ENCODE measurements around the gene DELE1. TPM values are rescaled to one million over a fixed set of nuclear protein-coding genes. Genes with fewer than 3 reads are reported as not detected.
A peak's percentile ranks its signal among the peaks of the same experiment; 100 is the strongest.

The DELE1 gene
- total RNA-seq, 1 experiment from 2014 or later, result 35.1 TPM

DNA sequence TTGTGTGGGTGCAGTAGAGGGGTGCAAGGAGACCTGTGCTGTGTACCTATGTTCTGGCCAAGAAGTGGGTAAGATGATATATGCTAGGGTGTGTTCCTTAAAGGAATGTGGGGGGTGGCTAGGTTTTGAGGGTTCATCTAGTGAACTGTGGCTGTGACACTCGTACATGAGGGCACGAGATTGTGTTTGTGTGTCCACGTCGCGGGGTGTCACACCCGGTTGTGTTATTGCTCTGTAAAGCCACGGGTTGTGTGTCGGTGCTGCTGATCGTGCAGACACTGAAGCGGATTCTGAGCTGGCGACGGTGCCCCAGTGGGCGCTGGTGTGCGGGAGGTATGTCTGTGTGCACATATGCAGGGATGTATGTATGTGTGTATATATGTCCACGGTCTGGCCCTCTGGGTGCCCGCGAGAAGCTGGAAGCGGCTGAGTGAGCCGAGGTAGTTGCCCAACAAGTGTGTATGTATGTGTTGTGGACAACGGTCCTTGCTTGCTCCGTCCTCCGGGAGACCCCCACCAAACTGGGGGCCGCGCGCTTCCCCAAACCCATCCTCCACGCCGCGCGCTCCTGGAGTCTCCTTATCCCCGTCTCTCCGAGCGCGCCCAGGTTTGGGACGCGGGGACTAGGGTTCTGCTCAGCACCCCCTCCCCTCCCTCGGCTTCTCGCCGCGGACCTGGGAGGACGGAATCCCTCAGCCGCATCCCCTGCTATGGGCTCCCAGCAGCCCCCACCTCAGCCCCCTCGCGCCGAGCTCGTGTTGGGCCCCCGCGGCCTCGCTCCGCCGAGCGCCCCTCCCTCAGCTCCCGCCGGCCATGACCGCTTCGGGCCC, 46.1 kb upstream of the DELE1 start:
- H3K9me3 ChIP-seq (ENCODE audit: low read depth, low read length, poor library complexity, severe bottlenecking), result no peaks in the 10 kb centered on the region
- POLR2A ChIA-PET (ENCODE audit: low non-redundant PET), result no interaction called here
- DNase-seq (ENCODE audit: low spot score), result peak; percentile 44
- intact Hi-C loops (cut with micrococcal nuclease; ENCODE audit: unreplicated experiment), result loop anchor here (5.0 kb wide), 1 partner anchor 285 kb away; no protein-coding TSS in a partner anchor
- peak overlapping the region; percentile 53 for H3K4me3 ChIP-seq (ENCODE audit: low read depth, low read length, poor library complexity, severe bottlenecking)
- no peaks in the 10 kb centered on the region for H3K36me3 ChIP-seq (ENCODE audit: insufficient read depth, low read length, poor library complexity, severe bottlenecking)
- H3K27me3 ChIP-seq (replicated peaks; ENCODE audit: insufficient read depth, low read depth, low read length, poor library complexity), result peaks cover 68% of the 10 kb centered on the region
- no TSS peak for BruUV-seq (replicated peaks)
- CTCF ChIA-PET, result interaction anchor here (0.6 to 3.7 kb wide), 6 partner anchors 92 to 525 kb away, joined by 4 to 42 read pairs (median 12); partner anchors contain the start of gene RNF14
- TF ChIP-seq, protein P1, sequence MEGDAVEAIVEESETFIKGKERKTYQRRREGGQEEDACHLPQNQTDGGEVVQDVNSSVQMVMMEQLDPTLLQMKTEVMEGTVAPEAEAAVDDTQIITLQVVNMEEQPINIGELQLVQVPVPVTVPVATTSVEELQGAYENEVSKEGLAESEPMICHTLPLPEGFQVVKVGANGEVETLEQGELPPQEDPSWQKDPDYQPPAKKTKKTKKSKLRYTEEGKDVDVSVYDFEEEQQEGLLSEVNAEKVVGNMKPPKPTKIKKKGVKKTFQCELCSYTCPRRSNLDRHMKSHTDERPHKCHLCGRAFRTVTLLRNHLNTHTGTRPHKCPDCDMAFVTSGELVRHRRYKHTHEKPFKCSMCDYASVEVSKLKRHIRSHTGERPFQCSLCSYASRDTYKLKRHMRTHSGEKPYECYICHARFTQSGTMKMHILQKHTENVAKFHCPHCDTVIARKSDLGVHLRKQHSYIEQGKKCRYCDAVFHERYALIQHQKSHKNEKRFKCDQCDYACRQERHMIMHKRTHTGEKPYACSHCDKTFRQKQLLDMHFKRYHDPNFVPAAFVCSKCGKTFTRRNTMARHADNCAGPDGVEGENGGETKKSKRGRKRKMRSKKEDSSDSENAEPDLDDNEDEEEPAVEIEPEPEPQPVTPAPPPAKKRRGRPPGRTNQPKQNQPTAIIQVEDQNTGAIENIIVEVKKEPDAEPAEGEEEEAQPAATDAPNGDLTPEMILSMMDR (conservative IDR thresholded peaks at IDR 0.05; ENCODE audit: low read depth, low read length), result no peak
- peak; percentile 6 for TF ChIP-seq EZH2 (IDR thresholded peaks at IDR 0.05; ENCODE audit: borderline replicate concordance, low read depth, low read length, poor library complexity, severe bottlenecking)
- H3K27ac ChIP-seq (ENCODE audit: low read depth, low read length, poor library complexity, severe bottlenecking), result no peak overlapping the region
- H3K4me1 ChIP-seq (ENCODE audit: insufficient read depth, low read length, poor library complexity, severe bottlenecking), result peaks cover 24% of the 10 kb centered on the region

GRCh38 chr5:141878186-141878710, 45.4 kb upstream of the DELE1 start, which contains the start of gene PCDH1:
PCDH1 (minus strand) TSS chr5:141878410; CDS start chr5:141878262, 148 bp downstream.
- ChIA-PET POLR2A (ENCODE audit: low non-redundant PET) (no interaction called here), CTCF (interaction anchor here (0.6 to 3.7 kb wide), 19 partner anchors 46 to 1068 kb away, joined by 3 to 42 read pairs (median 4); partner anchors contain the start of gene RNF14)
- DNase-seq (ENCODE audit: low spot score), result peak; percentile 42
- H3K27ac ChIP-seq (ENCODE audit: low read depth, low read length, poor library complexity, severe bottlenecking), result no peak within 1 kb of the TSS
- no TSS peak for BruUV-seq (replicated peaks)
- peak within 1 kb of the TSS; percentile 53 for H3K4me3 ChIP-seq (ENCODE audit: low read depth, low read length, poor library complexity, severe bottlenecking)
- H3K27me3 ChIP-seq (replicated peaks; ENCODE audit: insufficient read depth, low read depth, low read length, poor library complexity), result peaks cover 75% of the 10 kb centered on the region
- TF ChIP-seq, protein P1 (conservative IDR thresholded peaks at IDR 0.05; ENCODE audit: low read depth, low read length), result no peak
- no peak for TF ChIP-seq EZH2 (IDR thresholded peaks at IDR 0.05; ENCODE audit: borderline replicate concordance, low read depth, low read length, poor library complexity, severe bottlenecking)
- H3K36me3 ChIP-seq (ENCODE audit: insufficient read depth, low read length, poor library complexity, severe bottlenecking), result no peaks in the 10 kb centered on the region
- peaks cover 27% of the 10 kb centered on the region for H3K4me1 ChIP-seq (ENCODE audit: insufficient read depth, low read length, poor library complexity, severe bottlenecking)
- H3K9me3 ChIP-seq (ENCODE audit: low read depth, low read length, poor library complexity, severe bottlenecking), result no peaks in the 10 kb centered on the region
- intact Hi-C loops (cut with micrococcal nuclease; ENCODE audit: unreplicated experiment), result loop anchor here (5.0 kb wide), 1 partner anchor 286 kb away; no protein-coding TSS in a partner anchor

DNA sequence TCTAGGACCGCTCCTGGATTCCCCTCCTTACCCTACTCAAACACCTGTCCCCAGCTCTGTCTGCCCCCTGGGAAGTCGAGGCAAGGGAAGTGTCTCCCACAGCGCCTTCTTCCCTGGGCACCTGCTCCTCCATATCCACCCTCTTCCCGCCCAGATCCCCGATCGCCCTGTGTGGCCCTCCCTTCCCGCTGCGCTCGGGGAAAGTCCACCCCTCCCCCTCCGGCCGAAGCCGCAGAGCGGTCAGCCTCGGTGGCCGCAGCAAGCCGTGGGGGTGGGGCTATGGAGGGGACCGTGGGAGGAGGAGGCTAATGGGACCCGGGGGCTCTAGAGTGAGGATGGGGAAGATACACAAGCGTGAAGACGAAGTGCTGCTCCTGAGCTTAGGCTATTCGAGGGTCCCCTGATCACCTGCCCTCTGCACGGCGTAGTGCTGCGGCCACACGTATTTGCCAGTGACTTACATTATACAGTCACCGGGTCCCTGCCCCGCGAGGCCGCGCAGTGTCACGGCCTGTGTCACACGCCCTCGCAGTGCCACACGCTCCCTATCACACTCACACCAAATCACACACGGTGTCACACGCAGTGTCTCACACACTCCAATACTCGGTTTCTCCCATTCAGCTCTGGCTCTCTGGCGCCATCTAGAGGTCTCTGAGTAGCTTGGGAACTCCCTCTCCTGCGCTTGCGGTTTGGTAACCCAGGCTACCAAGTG, 44.8 kb upstream of the DELE1 start:
- peaks cover 79% of the 10 kb centered on the region for H3K27me3 ChIP-seq (replicated peaks; ENCODE audit: insufficient read depth, low read depth, low read length, poor library complexity)
- TF ChIP-seq, protein P1 (conservative IDR thresholded peaks at IDR 0.05; ENCODE audit: low read depth, low read length), result peak; percentile 98
- no peak for TF ChIP-seq EZH2 (IDR thresholded peaks at IDR 0.05; ENCODE audit: borderline replicate concordance, low read depth, low read length, poor library complexity, severe bottlenecking)

More for the DNA sequence above, 44.8 kb upstream of the DELE1 start:
- DNase-seq (ENCODE audit: low spot score), result peak; percentile 95
- ChIA-PET POLR2A (ENCODE audit: low non-redundant PET) (interaction anchor here (0.6 kb wide), 1 partner anchor 599 kb away, joined by 5 read pairs; no protein-coding TSS in a partner anchor), CTCF (interaction anchor here (0.6 to 3.7 kb wide), 25 partner anchors 11 to 1476 kb away, joined by 3 to 42 read pairs (median 4); partner anchors contain the start of genes PCDHB14 and RNF14)
- Histone ChIP-seq H3K4me1 (ENCODE audit: insufficient read depth, low read length, poor library complexity, severe bottlenecking) (peaks cover 32% of the 10 kb centered on the region), H3K27ac (ENCODE audit: low read depth, low read length, poor library complexity, severe bottlenecking) (no peak overlapping the region), H3K4me3 (ENCODE audit: low read depth, low read length, poor library complexity, severe bottlenecking) (peak overlapping the region; percentile 35), H3K9me3 (ENCODE audit: low read depth, low read length, poor library complexity, severe bottlenecking) (no peaks in the 10 kb centered on the region), H3K36me3 (ENCODE audit: insufficient read depth, low read length, poor library complexity, severe bottlenecking) (no peaks in the 10 kb centered on the region)
- intact Hi-C loops (cut with micrococcal nuclease; ENCODE audit: unreplicated experiment), result loop anchor here (1.0 to 5.0 kb wide), 3 partner anchors 177 to 287 kb away; no protein-coding TSS in a partner anchor
- no TSS peak for BruUV-seq (replicated peaks)
